IPS-11a (cell line): ENCODE data around the gene FOXE3.

Experiments
- H3K4me3 ChIP-seq: one replicate; pipeline ENCODE4 v1.5.1; 2013; ENCODE audit warnings: low read depth, low read length, control low read depth

Gene FOXE3

GRCh38 chr1:47433477-47434050 is 17.5 kb downstream of the FOXE3 start:
- no peak overlapping the region for H3K4me3 ChIP-seq

GRCh38 chr1:47434051-47434842 is 18.2 kb downstream of the FOXE3 start:
- H3K4me3 ChIP-seq = no peak overlapping the region

GRCh38 chr1:47435506-47436303 is 19.6 kb downstream of the FOXE3 start:
- no peak overlapping the region for H3K4me3 ChIP-seq

- no peak overlapping the region for H3K4me3 ChIP-seq
Measured at GRCh38 chr1:47436304-47436978, 20.4 kb downstream of the FOXE3 start.

GRCh38 chr1:47436979-47437446 is 20.9 kb downstream of the FOXE3 start:
- peak overlapping the region; percentile 30 for H3K4me3 ChIP-seq

GRCh38 chr1:47437447-47438164 is 21.5 kb downstream of the FOXE3 start, which contains the start of gene FOXD2:
TSS of gene FOXD2 (plus strand) at chr1:47438044. CDS start at chr1:47438136, 92 bp downstream.
- H3K4me3 ChIP-seq = peak within 1 kb of the TSS; percentile 30

GRCh38 chr1:47438165-47439016 is 22.3 kb downstream of the FOXE3 start:
- H3K4me3 ChIP-seq = peak overlapping the region; percentile 13

- H3K4me3 ChIP-seq = no peak overlapping the region
Measured at GRCh38 chr1:47439017-47439818, 23.1 kb downstream of the FOXE3 start.

- no peak overlapping the region for H3K4me3 ChIP-seq
Measured at GRCh38 chr1:47439819-47440598, 23.9 kb downstream of the FOXE3 start.

- H3K4me3 ChIP-seq = no peak overlapping the region
Measured at GRCh38 chr1:47440599-47441081, 24.6 kb downstream of the FOXE3 start.

- no peak overlapping the region for H3K4me3 ChIP-seq
Measured at GRCh38 chr1:47441450-47442106, 25.5 kb downstream of the FOXE3 start.

- H3K4me3 ChIP-seq = no peak overlapping the region
Measured at GRCh38 chr1:47442202-47442601, 26.1 kb downstream of the FOXE3 start.

GRCh38 chr1:47442842-47443529 is 26.9 kb downstream of the FOXE3 start:
- no peak overlapping the region for H3K4me3 ChIP-seq

GRCh38 chr1:47443530-47444296 is 27.6 kb downstream of the FOXE3 start:
- no peak overlapping the region for H3K4me3 ChIP-seq

GRCh38 chr1:47444297-47444561 is 28.1 kb downstream of the FOXE3 start:
- no peak overlapping the region for H3K4me3 ChIP-seq
